Stimulated activated naive CD8-positive, alpha-beta T cell treated with anti-CD3 and anti-CD28 coated beads, Interleukin-15, Interleukin-2, amounts not matched to agents 100 ng/mL and 50 ng/mL, for 24 hours (primary cell): ENCODE data around the gene MGAT4B.
A peak's percentile ranks its signal among the peaks of the same experiment; 100 is the strongest.

ENCODE experiments used
- H3K27ac Mint-ChIP-seq: one replicate; pipeline ENCODE4 v1.8.0; 2021; ENCODE audit warnings: mild to moderate bottlenecking, mixed read lengths
- H3K27me3 Mint-ChIP-seq: one replicate; pipeline ENCODE4 v1.8.0; 2021; ENCODE audit warnings: mixed read lengths
- H3K36me3 Mint-ChIP-seq: one replicate; pipeline ENCODE4 v1.8.0; 2021; ENCODE audit warnings: low read depth, mixed read lengths
- H3K4me1 Mint-ChIP-seq: one replicate; pipeline ENCODE4 v1.8.0; 2021; ENCODE audit warnings: low read depth, mixed read lengths
- H3K4me3 Mint-ChIP-seq: one replicate; pipeline ENCODE4 v1.8.0; 2021; ENCODE audit warnings: mild to moderate bottlenecking, mixed read lengths
- H3K9me3 Mint-ChIP-seq: one replicate; pipeline ENCODE4 v1.8.0; 2021; ENCODE audit warnings: mixed read lengths

MGAT4B gene

GRCh38 chr5:179819296-179820126, 12.8 kb upstream of the MGAT4B start:
- Mint-ChIP-seq H3K36me3 (peaks cover 10% of the 10 kb centered on the region), H3K9me3 (no peaks in the 10 kb centered on the region), H3K27me3 (no peaks in the 10 kb centered on the region), H3K4me3 (peak overlapping the region; percentile 71), H3K4me1 (peaks cover 53% of the 10 kb centered on the region), H3K27ac (peak overlapping the region; percentile 90)

GRCh38 chr5:179818746-179819295, 12.2 kb upstream of the MGAT4B start:
- Mint-ChIP-seq H3K9me3 (no peaks in the 10 kb centered on the region), H3K36me3 (peaks cover 12% of the 10 kb centered on the region), H3K4me1 (peaks cover 51% of the 10 kb centered on the region), H3K27me3 (no peaks in the 10 kb centered on the region), H3K4me3 (peak overlapping the region; percentile 71), H3K27ac (peak overlapping the region; percentile 84)

GRCh38 chr5:179817890-179818745, 11.5 kb upstream of the MGAT4B start:
- Mint-ChIP-seq H3K9me3 (no peaks in the 10 kb centered on the region), H3K36me3 (peaks cover 13% of the 10 kb centered on the region), H3K4me1 (peaks cover 46% of the 10 kb centered on the region), H3K27me3 (no peaks in the 10 kb centered on the region), H3K27ac (peak overlapping the region; percentile 84), H3K4me3 (peak overlapping the region; percentile 71)

- H3K9me3 Mint-ChIP-seq = no peaks in the 10 kb centered on the region
- H3K27ac Mint-ChIP-seq = no peak overlapping the region
- no peak overlapping the region for H3K4me3 Mint-ChIP-seq
- peaks cover 15% of the 10 kb centered on the region for H3K36me3 Mint-ChIP-seq
- no peaks in the 10 kb centered on the region for H3K27me3 Mint-ChIP-seq
- peaks cover 40% of the 10 kb centered on the region for H3K4me1 Mint-ChIP-seq
Observed at GRCh38 chr5:179817470-179817840, 10.8 kb upstream of the MGAT4B start.

- Mint-ChIP-seq H3K27me3 (no peaks in the 10 kb centered on the region), H3K4me3 (no peak overlapping the region), H3K9me3 (no peaks in the 10 kb centered on the region), H3K4me1 (peaks cover 34% of the 10 kb centered on the region), H3K27ac (no peak overlapping the region), H3K36me3 (peaks cover 15% of the 10 kb centered on the region)
Observed at GRCh38 chr5:179816796-179817469, 10.3 kb upstream of the MGAT4B start.

- Mint-ChIP-seq H3K4me1 (peaks cover 29% of the 10 kb centered on the region), H3K9me3 (no peaks in the 10 kb centered on the region), H3K4me3 (no peak overlapping the region), H3K27me3 (no peaks in the 10 kb centered on the region), H3K36me3 (peaks cover 15% of the 10 kb centered on the region), H3K27ac (no peak overlapping the region)
Observed at GRCh38 chr5:179816401-179816795, 9.7 kb upstream of the MGAT4B start.

- Mint-ChIP-seq H3K9me3 (no peaks in the 10 kb centered on the region), H3K36me3 (peaks cover 15% of the 10 kb centered on the region), H3K4me1 (peaks cover 29% of the 10 kb centered on the region), H3K4me3 (peak overlapping the region; percentile 44), H3K27me3 (no peaks in the 10 kb centered on the region), H3K27ac (no peak overlapping the region)
Observed at GRCh38 chr5:179815491-179816249, 9.0 kb upstream of the MGAT4B start.

GRCh38 chr5:179814090-179814489, 7.4 kb upstream of the MGAT4B start:
- H3K27ac Mint-ChIP-seq = no peak overlapping the region
- H3K9me3 Mint-ChIP-seq = no peaks in the 10 kb centered on the region
- H3K4me1 Mint-ChIP-seq = peaks cover 17% of the 10 kb centered on the region
- peaks cover 15% of the 10 kb centered on the region for H3K36me3 Mint-ChIP-seq
- no peaks in the 10 kb centered on the region for H3K27me3 Mint-ChIP-seq
- H3K4me3 Mint-ChIP-seq = no peak overlapping the region

- no peak overlapping the region for H3K4me3 Mint-ChIP-seq
- H3K9me3 Mint-ChIP-seq = no peaks in the 10 kb centered on the region
- H3K27ac Mint-ChIP-seq = no peak overlapping the region
- no peaks in the 10 kb centered on the region for H3K27me3 Mint-ChIP-seq
- peaks cover 10% of the 10 kb centered on the region for H3K4me1 Mint-ChIP-seq
- peaks cover 15% of the 10 kb centered on the region for H3K36me3 Mint-ChIP-seq
Observed at GRCh38 chr5:179812997-179813607, 6.4 kb upstream of the MGAT4B start.

GRCh38 chr5:179812135-179812825, 5.6 kb upstream of the MGAT4B start:
- Mint-ChIP-seq H3K36me3 (peaks cover 15% of the 10 kb centered on the region), H3K4me3 (no peak overlapping the region), H3K4me1 (peaks cover 4% of the 10 kb centered on the region), H3K27ac (no peak overlapping the region), H3K9me3 (no peaks in the 10 kb centered on the region), H3K27me3 (no peaks in the 10 kb centered on the region)

- Mint-ChIP-seq H3K4me3 (peak overlapping the region; percentile 84), H3K27me3 (no peaks in the 10 kb centered on the region), H3K9me3 (no peaks in the 10 kb centered on the region), H3K27ac (peak overlapping the region; percentile 67), H3K36me3 (peaks cover 4% of the 10 kb centered on the region), H3K4me1 (peaks cover 38% of the 10 kb centered on the region)
Observed at GRCh38 chr5:179805529-179806249, 977 bp downstream of the MGAT4B start.

GRCh38 chr5:179805070-179805528, 1.6 kb downstream of the MGAT4B start:
- no peaks in the 10 kb centered on the region for H3K27me3 Mint-ChIP-seq
- peaks cover 38% of the 10 kb centered on the region for H3K4me1 Mint-ChIP-seq
- no peaks in the 10 kb centered on the region for H3K9me3 Mint-ChIP-seq
- peak overlapping the region; percentile 84 for H3K4me3 Mint-ChIP-seq
- peak overlapping the region; percentile 67 for H3K27ac Mint-ChIP-seq
- H3K36me3 Mint-ChIP-seq = peaks cover 4% of the 10 kb centered on the region

- H3K36me3 Mint-ChIP-seq = peaks cover 9% of the 10 kb centered on the region
- no peaks in the 10 kb centered on the region for H3K27me3 Mint-ChIP-seq
- H3K27ac Mint-ChIP-seq = no peak overlapping the region
- H3K4me3 Mint-ChIP-seq = peak overlapping the region; percentile 84
- peaks cover 38% of the 10 kb centered on the region for H3K4me1 Mint-ChIP-seq
- no peaks in the 10 kb centered on the region for H3K9me3 Mint-ChIP-seq
Observed at GRCh38 chr5:179804555-179804947, 2.1 kb downstream of the MGAT4B start.
